Inflammatory macrophage treated with lipopolysaccharide for 1 hour (primary cell): ENCODE data around the gene HLF.

Experiments
- DNase-seq, 2 donors: peaks; one replicate each; pipeline ENCODE4 v3.0.0-alpha.2; 2020 to 2022

Gene HLF

GRCh38 chr17:55264645-55265298 is at the start of gene HLF:
HLF (plus strand) TSS chr17:55264960; CDS start chr17:55265485, 525 bp downstream.
- peak; percentile 4 to 46 for DNase-seq

- no peak for DNase-seq
Observed at GRCh38 chr17:55215711-55216110, 49.0 kb upstream of the HLF start.

- no peak for DNase-seq
Observed at GRCh38 chr17:55216888-55217287, 47.9 kb upstream of the HLF start.

- no peak for DNase-seq
Observed at GRCh38 chr17:55219459-55219858, 45.3 kb upstream of the HLF start.

GRCh38 chr17:55219934-55220333 is 44.8 kb upstream of the HLF start:
- no peak for DNase-seq

GRCh38 chr17:55223524-55223923 is 41.2 kb upstream of the HLF start:
- no peak for DNase-seq

- DNase-seq = no peak
Observed at GRCh38 chr17:55224746-55225145, 40.0 kb upstream of the HLF start.

- DNase-seq = no peak
Observed at GRCh38 chr17:55225237-55225636, 39.5 kb upstream of the HLF start.

- DNase-seq = no peak
Observed at GRCh38 chr17:55228683-55229192, 36.0 kb upstream of the HLF start.

GRCh38 chr17:55229276-55229675 is 35.5 kb upstream of the HLF start:
- no peak for DNase-seq

- no peak for DNase-seq
Observed at GRCh38 chr17:55230716-55231115, 34.0 kb upstream of the HLF start.

GRCh38 chr17:55233840-55234239 is 30.9 kb upstream of the HLF start:
- no peak for DNase-seq

GRCh38 chr17:55236316-55236715 is 28.4 kb upstream of the HLF start:
- DNase-seq = no peak

GRCh38 chr17:55237268-55237667 is 27.5 kb upstream of the HLF start:
- peak in 1 of 2 donors; percentile 1 for DNase-seq

GRCh38 chr17:55237841-55238178 is 26.9 kb upstream of the HLF start:
- DNase-seq = no peak

GRCh38 chr17:55238179-55238930 is 26.4 kb upstream of the HLF start:
- peak; percentile 54 to 66 for DNase-seq

GRCh38 chr17:55238931-55239297 is 25.8 kb upstream of the HLF start:
- no peak for DNase-seq

GRCh38 chr17:55241097-55241496 is 23.7 kb upstream of the HLF start:
- DNase-seq = no peak

GRCh38 chr17:55242476-55242875 is 22.3 kb upstream of the HLF start:
- DNase-seq = no peak

- no peak for DNase-seq
Observed at GRCh38 chr17:55245986-55246385, 18.8 kb upstream of the HLF start.

- DNase-seq = no peak
Observed at GRCh38 chr17:55246583-55246982, 18.2 kb upstream of the HLF start.

GRCh38 chr17:55248077-55248476 is 16.7 kb upstream of the HLF start:
- DNase-seq = no peak

- DNase-seq = no peak
Observed at GRCh38 chr17:55249861-55250260, 14.9 kb upstream of the HLF start.

- DNase-seq = no peak
Observed at GRCh38 chr17:55254375-55254774, 10.4 kb upstream of the HLF start.
